GM20000 (cell line): ENCODE measurements around the gene EPHA10.

Experiments used
- DNase-seq: peaks from one replicate; pipeline ENCODE4 v3.0.0; 2012; ENCODE audit warnings: low spot score
- CTCF ChIP-seq: IDR thresholded peaks from 2 replicates; pipeline ENCODE4 v1.5.1; 2012; ENCODE audit warnings: mild to moderate bottlenecking, control low read depth; ENCODE audit errors: extremely low read depth, missing control alignments

Gene EPHA10

GRCh38 chr1:37717631-37718030 is 47.3 kb downstream of the EPHA10 start:
- no peak for DNase-seq
- TF ChIP-seq CTCF, result no peak

GRCh38 chr1:37716321-37716720 is 48.6 kb downstream of the EPHA10 start:
- TF ChIP-seq CTCF, result no peak
- no peak for DNase-seq

GRCh38 chr1:37714689-37715088 is 50.2 kb downstream of the EPHA10 start:
- no peak for DNase-seq
- no peak for TF ChIP-seq CTCF

- DNase-seq, result no peak
- TF ChIP-seq CTCF, result no peak
Measured at GRCh38 chr1:37714226-37714625, 50.7 kb downstream of the EPHA10 start.

GRCh38 chr1:37708471-37708870 is 56.4 kb downstream of the EPHA10 start:
- TF ChIP-seq CTCF, result no peak
- no peak for DNase-seq

GRCh38 chr1:37705399-37705798 is 59.5 kb downstream of the EPHA10 start:
- TF ChIP-seq CTCF, result no peak
- DNase-seq, result no peak

- no peak for TF ChIP-seq CTCF
- DNase-seq, result no peak
Measured at GRCh38 chr1:37704966-37705365, 60.0 kb downstream of the EPHA10 start.
